H1 (cell line): Measurements from ENCODE around the gene P2RX1. TPM values are rescaled to one million over a fixed set of nuclear protein-coding genes. Genes with fewer than 3 reads are reported as not detected.

ENCODE experiments used
- CTCF ChIA-PET: fragments of 300-600 bp; sonication (Branson Sonifier 250); formaldehyde crosslinking; loops from one replicate; lab custom pipeline; 2021; ENCODE audit not compliant: partially characterized antibody; lab: Charles Lee
- POLR2A ChIA-PET: fragments of 300-600 bp; sonication (Branson Sonifier 250); formaldehyde crosslinking; loops from one replicate; lab custom pipeline; 2021; ENCODE audit warnings: inconsistent platforms; ENCODE audit not compliant: partially characterized antibody; lab: Charles Lee
- DNase-seq, 2 experiments: peaks; one replicate each; pipeline versions ENCODE4 v3.0.0 to v3.0.0-alpha.2; 2010 to 2022; ENCODE audit warnings: low spot score in 2 of 2, low read depth in 1 of 2, mixed read lengths in 1 of 2
- FAIRE-seq: peaks from 2 replicates; lab custom pipeline; 2011; peaks lifted over from hg19 to GRCh38; lab: Jason Lieb, UNC
- H2AFZ ChIP-seq: 2 replicates; pipeline ENCODE4 v1.8.1; 2012; ENCODE audit warnings: low read length, inconsistent platforms
- H2AK5ac ChIP-seq: 2 replicates; pipeline ENCODE4 v1.6.1; 2013; ENCODE audit warnings: low read depth, low read length
- H2BK120ac ChIP-seq: replicated peaks from 2 replicates; pipeline ENCODE3; 2013; ENCODE audit warnings: low read depth, low read length, inconsistent platforms
- H2BK12ac ChIP-seq: 2 replicates; pipeline ENCODE4 v1.6.1; 2013; ENCODE audit warnings: low read depth, low read length
- H2BK15ac ChIP-seq: 2 replicates; pipeline ENCODE4 v1.6.1; 2013; ENCODE audit warnings: low read length
- H2BK20ac ChIP-seq: 2 replicates; pipeline ENCODE4 v1.6.1; 2013; ENCODE audit warnings: low read length
- H2BK5ac ChIP-seq: 2 replicates; pipeline ENCODE4 v1.6.1; 2013; ENCODE audit warnings: low read depth, low read length
- H3K14ac ChIP-seq: 2 replicates; pipeline ENCODE4 v1.6.1; 2013; ENCODE audit warnings: inconsistent platforms; ENCODE audit not compliant: insufficient read length
- H3K18ac ChIP-seq: 2 replicates; pipeline ENCODE4 v1.6.1; 2013; ENCODE audit warnings: low read length; ENCODE audit errors: extremely low read depth
- H3K23ac ChIP-seq: 2 replicates; pipeline ENCODE4 v1.6.1; 2013; ENCODE audit warnings: inconsistent platforms; ENCODE audit not compliant: insufficient read length
- H3K23me2 ChIP-seq: 2 replicates; pipeline ENCODE4 v1.6.1; 2013; ENCODE audit warnings: low read depth, low read length
- H3K27ac ChIP-seq: 2 replicates; pipeline ENCODE4 v1.6.1; 2011; ENCODE audit warnings: low read depth, low read length, inconsistent platforms
- H3K27me3 ChIP-seq, 4 experiments: replicated peaks in 1 of 4; 1 replicate in 1 of 4; 2 replicates in 3 of 4; pipeline versions ENCODE4 v1.6.1 to v1.8.1; 2011 to 2013; ENCODE audit warnings: low read length in 3 of 4, mild to moderate bottlenecking in 3 of 4, inconsistent platforms in 2 of 4, mixed read lengths in 2 of 4, moderate library complexity in 1 of 4; ENCODE audit not compliant: control insufficient read depth in 3 of 4, insufficient read depth in 3 of 4; ENCODE audit errors: extremely low read depth in 1 of 4
- H3K36me3 ChIP-seq, 4 experiments: 2 replicates each; pipeline versions ENCODE4 v1.6.1 to v1.8.1; 2011 to 2013; ENCODE audit warnings: mild to moderate bottlenecking in 4 of 4, low read length in 3 of 4, moderate library complexity in 2 of 4, control low read depth in 1 of 4, inconsistent platforms in 1 of 4; ENCODE audit not compliant: insufficient read depth in 4 of 4, control insufficient read depth in 2 of 4
- H3K4ac ChIP-seq: replicated peaks from 2 replicates; pipeline ENCODE3; 2013; ENCODE audit warnings: low read length, low read depth, mixed read lengths, inconsistent platforms; ENCODE audit not compliant: insufficient read length
- H3K4me1 ChIP-seq, 4 experiments: replicated peaks in 1 of 4; 1 replicate in 1 of 4; 2 replicates in 3 of 4; pipeline versions ENCODE4 v1.6.1 to v1.8.1; 2011 to 2013; ENCODE audit warnings: low read length in 3 of 4, inconsistent platforms in 2 of 4, mixed read lengths in 1 of 4; ENCODE audit not compliant: insufficient read depth in 4 of 4, control insufficient read depth in 3 of 4
- H3K4me2 ChIP-seq, 2 experiments: 2 replicates each; pipeline versions ENCODE4 v1.6.1 to v1.8.1; 2011 to 2013; ENCODE audit warnings: low read depth in 2 of 2, low read length in 2 of 2, control low read depth in 1 of 2, inconsistent platforms in 1 of 2, mild to moderate bottlenecking in 1 of 2; ENCODE audit not compliant: insufficient read depth in 1 of 2
- H3K4me3 ChIP-seq, 4 experiments: fragments of 200-600, 300-600 bp in 1 of 4; sonication (generic), shearing (Covaris generic), sonication (Bioruptor Twin) in 1 of 4; 2 replicates each; pipeline versions ENCODE4 v1.5.1 to v1.8.1; 2011 to 2016; ENCODE audit warnings: low read length in 4 of 4, low read depth in 3 of 4, control low read depth in 2 of 4, inconsistent platforms in 2 of 4, mild to moderate bottlenecking in 2 of 4, mixed read lengths in 1 of 4, moderate library complexity in 1 of 4; ENCODE audit not compliant: insufficient read depth in 2 of 4; ENCODE audit errors: extremely low read depth in 1 of 4
- H3K56ac ChIP-seq: replicated peaks from 2 replicates; pipeline ENCODE3; 2013; ENCODE audit warnings: low read depth, mild to moderate bottlenecking, mixed read lengths, low read length, inconsistent platforms; ENCODE audit not compliant: insufficient read length
- H3K79me1 ChIP-seq: 2 replicates; pipeline ENCODE4 v1.6.1; 2013; ENCODE audit warnings: low read depth, low read length, control low read depth
- H3K79me2 ChIP-seq, 2 experiments: 2 replicates each; pipeline versions ENCODE4 v1.6.1 to v1.8.1; 2012 to 2013; ENCODE audit warnings: low read length in 2 of 2, mild to moderate bottlenecking in 2 of 2, inconsistent platforms in 1 of 2; ENCODE audit not compliant: insufficient read depth in 2 of 2, control insufficient read depth in 1 of 2
- H3K9ac ChIP-seq, 4 experiments: replicated peaks in 1 of 4; 1 replicate in 1 of 4; 2 replicates in 3 of 4; pipeline versions ENCODE4 v1.6.1 to v1.8.1; 2011 to 2013; ENCODE audit warnings: low read depth in 3 of 4, low read length in 3 of 4, control low read depth in 2 of 4, mild to moderate bottlenecking in 2 of 4, moderate library complexity in 2 of 4, inconsistent platforms in 1 of 4; ENCODE audit errors: extremely low read depth in 1 of 4
- H3K9me3 ChIP-seq, 2 experiments: 2 replicates each; pipeline versions ENCODE4 v1.6.1 to v1.8.1; 2012 to 2013; ENCODE audit warnings: mild to moderate bottlenecking in 2 of 2, moderate library complexity in 2 of 2, control low read depth in 1 of 2, inconsistent platforms in 1 of 2, low read depth in 1 of 2, low read length in 1 of 2, mixed read lengths in 1 of 2; ENCODE audit not compliant: insufficient read depth in 2 of 2
- H4K20me1 ChIP-seq, 2 experiments: replicated peaks in 1 of 2; 2 replicates each; pipeline versions ENCODE3 to v1.8.1; 2011 to 2013; ENCODE audit warnings: inconsistent platforms in 2 of 2, low read length in 2 of 2, mild to moderate bottlenecking in 1 of 2; ENCODE audit not compliant: insufficient read depth in 2 of 2, control insufficient read depth in 1 of 2
- H4K5ac ChIP-seq: 2 replicates; pipeline ENCODE4 v1.6.1; 2013; ENCODE audit warnings: low read length, low read depth, mixed read lengths, inconsistent platforms; ENCODE audit not compliant: insufficient read length
- H4K8ac ChIP-seq: 2 replicates; pipeline ENCODE4 v1.8.0; 2013; ENCODE audit warnings: mild to moderate bottlenecking, moderate library complexity, low read length, inconsistent platforms; ENCODE audit not compliant: insufficient read depth; ENCODE audit errors: extremely low read depth
- H4K91ac ChIP-seq: replicated peaks from 2 replicates; pipeline ENCODE3; 2013; ENCODE audit warnings: low read length, mixed read lengths, inconsistent platforms; ENCODE audit not compliant: insufficient read length
- CEBPB ChIP-seq: IDR thresholded peaks from 2 replicates; pipeline ENCODE4 v1.6.1; 2012; ENCODE audit warnings: low read depth, low read length
- WGBS, 2 experiments: shearing (Covaris generic) in 1 of 2; methylation state at CpG; one replicate each; pipeline versions ENCODE4 v1.1.6 to v1.1.7; 2013 to 2015; ENCODE audit warnings: low lambda C conversion rate in 2 of 2, mixed read lengths in 2 of 2, inconsistent platforms in 1 of 2, low coverage in 1 of 2, missing lambda C conversion rate in 1 of 2; ENCODE audit not compliant: insufficient replicate concordance in 2 of 2, insufficient coverage in 1 of 2, insufficient read length in 1 of 2; ENCODE audit errors: extremely low coverage in 1 of 2, missing lambda C conversion rate in 1 of 2; 5-methylcytosine and 5-hydroxymethylcytosine counted together
- polyA plus RNA-seq, 7 experiments: library from polyadenylated mRNA; depleted of rRNA in 3 of 7; stranded (reverse) in 5 of 7; unstranded in 2 of 7; fragments of >200 nt in 5 of 7; fragments of 200-250 nt in 2 of 7; gene quantifications; 1 replicate in 5 of 7; 2 replicates in 1 of 7; 4 replicates in 1 of 7; pipeline versions ENCODE4 v1.2.1 to v1.2.3, GENCODE V29; 2011 to 2013; ENCODE audit warnings: missing spikeins in 2 of 7, mixed read lengths in 2 of 7
- total RNA-seq: library from RNA; stranded (reverse); fragmentation: NEBNext Ultra II Directional; extraction: Animal tissue kit (Norgen Biotek cat#: 25700); gene quantifications from 2 replicates; pipeline ENCODE4 v1.2.1, GENCODE V29; 2021

The P2RX1 gene
- total and polyA plus RNA-seq, 2 of the 8 experiments (the other 6 are each of a cell fraction or from before 2014, with no cell fraction given) = 0.45 to 1.1 TPM

GRCh38 chr17:3847165-3847670 is 69.0 kb downstream of the P2RX1 start:
- CTCF ChIA-PET = interaction anchor here (0.7 to 6.0 kb wide), 11 partner anchors 9 to 194 kb away, joined by 3 to 75 read pairs (median 5); no protein-coding TSS in a partner anchor
- Histone ChIP-seq H2AK5ac (no peak overlapping the region), H3K18ac (no peak overlapping the region), H3K27ac (no peak overlapping the region), H3K4me1 (0 out of 7 replicates have a peak, but pooled peaks cover 0 to 3% (median 0%) of the 10 kb centered on the region in 4 experiments), H3K79me2 (peaks cover 7 to 30% of the 10 kb centered on the region in 2 experiments; a peak in 3 of 4 replicates), H4K91ac (no peak overlapping the region), H3K9ac (no peak overlapping the region), H3K56ac (no peak overlapping the region), H3K4ac (no peak overlapping the region), H2BK120ac (no peak overlapping the region), H3K27me3 (no peaks in the 10 kb centered on the region), H3K36me3 (peaks cover 0 to 8% (median 6%) of the 10 kb centered on the region in 4 experiments; a peak in 4 of 8 replicates), H3K23me2 (0 out of 2 replicates have a peak, but pooled peaks cover 3% of the 10 kb centered on the region), H4K20me1 (peaks cover 4 to 5% of the 10 kb centered on the region in 2 experiments), H2BK12ac (no peak overlapping the region), H2BK20ac (no peak overlapping the region), H3K14ac (no peak overlapping the region), H4K8ac (no peak overlapping the region), H3K23ac (no peak overlapping the region), H3K79me1 (peaks cover 2% of the 10 kb centered on the region; the same call in 1 of the 2 replicates), H3K4me3 (no peak overlapping the region), H3K9me3 (no peaks in the 10 kb centered on the region; a peak in 1 of 4 replicates), H2BK5ac (no peak overlapping the region), H2AFZ (no peak overlapping the region), H4K5ac (no peak overlapping the region), H3K4me2 (no peak overlapping the region; a peak in 1 of 4 replicates), H2BK15ac (no peak overlapping the region)
- no peak for FAIRE-seq
- TF ChIP-seq CEBPB = no peak
- DNase-seq = no peak
- WGBS, 2 experiments = 91% methylated on average over 5 of the region's 9 CpGs; no CpG with 5 or more reads in 1 of the 2 experiments
- POLR2A ChIA-PET = interaction anchor here (3.0 kb wide), 1 partner anchor 10 kb away, joined by 16 read pairs; no protein-coding TSS in a partner anchor

Other genes starting within 250 kb of the P2RX1 start
- gene TAX1BP3, start 247.9 kb downstream of the P2RX1 start, total RNA-seq = 81.8 and 83.5 TPM in 2 replicates
- 65.3 and 87.8 TPM in 2 replicates for gene TAX1BP3, start 247.9 kb downstream of the P2RX1 start, polyA plus RNA-seq (2011; rRNA removed)
- 81.5 and 86.5 TPM in 2 replicates for gene EMC6, start 247.7 kb downstream of the P2RX1 start, total RNA-seq
- gene EMC6, start 247.7 kb downstream of the P2RX1 start, polyA plus RNA-seq (2011; rRNA removed) = 193 and 201 TPM in 2 replicates
- 15.5 and 15.6 TPM in 2 replicates for gene P2RX5, start 220.3 kb downstream of the P2RX1 start, total RNA-seq
- gene P2RX5, start 220.3 kb downstream of the P2RX1 start, polyA plus RNA-seq (2011; rRNA removed) = 12.0 and 14.2 TPM in 2 replicates
- 29.4 and 29.5 TPM in 2 replicates for gene HASPIN, start 192.6 kb downstream of the P2RX1 start, total RNA-seq
- 7.8 and 12.0 TPM in 2 replicates for gene HASPIN, start 192.6 kb downstream of the P2RX1 start, polyA plus RNA-seq (2011; rRNA removed)
- 23.2 and 24.5 TPM in 2 replicates for gene ITGAE, start 115.3 kb downstream of the P2RX1 start, total RNA-seq
- 25.5 and 43.1 TPM in 2 replicates for gene ITGAE, start 115.3 kb downstream of the P2RX1 start, polyA plus RNA-seq (2011; rRNA removed)
- gene NCBP3, start 70.2 kb downstream of the P2RX1 start, total RNA-seq = 46.1 and 47.9 TPM in 2 replicates
- 16.5 and 19.6 TPM in 2 replicates for gene NCBP3, start 70.2 kb downstream of the P2RX1 start, polyA plus RNA-seq (2011; rRNA removed)
- 7.6 and 8.5 TPM in 2 replicates for gene CAMKK1, start 23.4 kb downstream of the P2RX1 start, total RNA-seq
- gene CAMKK1, start 23.4 kb downstream of the P2RX1 start, polyA plus RNA-seq (2011; rRNA removed) = 7.1 and 10.4 TPM in 2 replicates
- 32.0 and 32.5 TPM in 2 replicates for gene ATP2A3, start 48.0 kb upstream of the P2RX1 start, total RNA-seq
- 18.4 and 28.7 TPM in 2 replicates for gene ATP2A3, start 48.0 kb upstream of the P2RX1 start, polyA plus RNA-seq (2011; rRNA removed)
- gene ZZEF1, start 226.6 kb upstream of the P2RX1 start, total RNA-seq = 17.8 and 18.3 TPM in 2 replicates
- 5.2 and 7.3 TPM in 2 replicates for gene ZZEF1, start 226.6 kb upstream of the P2RX1 start, polyA plus RNA-seq (2011; rRNA removed)
- gene CYB5D2, start 226.7 kb upstream of the P2RX1 start, total RNA-seq = 4.5 and 5.6 TPM in 2 replicates
- gene CYB5D2, start 226.7 kb upstream of the P2RX1 start, polyA plus RNA-seq (2011; rRNA removed) = 15.1 and 21.2 TPM in 2 replicates